Right cardiac atrium (tissue), 5 donors: ENCODE data around the gene ZCCHC13. TPM values are rescaled to one million over a fixed set of nuclear protein-coding genes. Genes with fewer than 3 reads are reported as not detected.

Source experiments
- microRNA-seq, 2 donors: library from miRNA; unstranded; fragments of <30 nt; microRNA quantifications; one replicate each; pipeline ENCODE4 v1.2.0, GENCODE V29; 2020 to 2021
- polyA plus RNA-seq: library from polyadenylated mRNA; stranded (reverse); fragments of 200-250 nt; gene quantifications from one replicate; pipeline ENCODE4 v1.2.3, GENCODE V29; 2013
- total RNA-seq, 4 donors: library from RNA; stranded (reverse); fragmentation: NEBNext Ultra II Directional; extraction: Animal tissue kit (Norgen Biotek cat#: 25700); gene quantifications; one replicate each; pipeline ENCODE4 v1.2.1, GENCODE V29; 2021
- donor health status: healthy with polysubstance abuse.
- donor health status: DM: no; HTN: yes; CAD: no.
- donor health status: DM: no; HTN: no; CAD: no.
- donor health status: DM: no; HTN: yes; CAD: no; lungs with severe emphysema.
- donor health status: DM: yes; HTN: yes; CAD: no.

The ZCCHC13 gene
- total and polyA plus RNA-seq, 5 donors = not detected

Small RNA genes within 50 kb of the gene (microRNA-seq; reads per million reads assigned to microRNA genes)
- 531 to 979 reads per million in 2 donors for gene MIR374A
- gene MIR545 = 2.5 to 4.8 reads per million in 2 donors

Other genes starting within 250 kb of the ZCCHC13 start
- gene SLC16A2, start 117.3 kb downstream of the ZCCHC13 start, total RNA-seq = 10 to 100 TPM; 11.5 to 17.7 (median 12.9) TPM
- gene SLC16A2, start 117.3 kb downstream of the ZCCHC13 start, polyA plus RNA-seq = 6.8 TPM